Effector CD8-positive, alpha-beta T cell (primary cell): ENCODE results near the gene DHDDS.
"Not testable (repeated sequence)": the region's sequence is repeated elsewhere in the genome, so short reads cannot be mapped to it uniquely, and the experiment has no call there.

ENCODE experiments used
- DNase-seq: peaks from one replicate; lab custom pipeline; 2025; lab: John Stamatoyannopoulos, UW
- total RNA-seq, 4 experiments: gene quantifications; one replicate each; lab custom pipeline; 2026; lab: John Stamatoyannopoulos, UW

Gene DHDDS
- 31.8 to 42.0 (median 33.7) reads per million in 4 experiments for total RNA-seq

- peak; percentile 96 for DNase-seq
Measured at GRCh38 chr1:26431979-26432695, at the start of gene DHDDS. Gene DHDDS, plus strand, starts transcription at chr1:26432321. Its CDS starts 625 bp downstream, at chr1:26432946.

- DNase-seq: no peak
Measured at GRCh38 chr1:26384076-26384475, 48.0 kb upstream of the DHDDS start.

GRCh38 chr1:26385063-26385462, 47.1 kb upstream of the DHDDS start:
- not testable (repeated sequence) for DNase-seq

GRCh38 chr1:26387447-26387846, 44.7 kb upstream of the DHDDS start:
- no peak for DNase-seq

GRCh38 chr1:26388791-26389445, 43.2 kb upstream of the DHDDS start:
- DNase-seq: no peak

- DNase-seq: no peak
Measured at GRCh38 chr1:26389604-26390247, 42.4 kb upstream of the DHDDS start.

GRCh38 chr1:26391450-26391849, 40.7 kb upstream of the DHDDS start:
- DNase-seq: peak; percentile 6

- no peak for DNase-seq
Measured at GRCh38 chr1:26395754-26396153, 36.4 kb upstream of the DHDDS start.

- DNase-seq: no peak
Measured at GRCh38 chr1:26399034-26399433, 33.1 kb upstream of the DHDDS start.

- DNase-seq: no peak
Measured at GRCh38 chr1:26401891-26402290, 30.2 kb upstream of the DHDDS start.

- DNase-seq: no peak
Measured at GRCh38 chr1:26403656-26404055, 28.5 kb upstream of the DHDDS start.

GRCh38 chr1:26404641-26405040, 27.5 kb upstream of the DHDDS start:
- DNase-seq: no peak

GRCh38 chr1:26405281-26405915, 26.7 kb upstream of the DHDDS start:
- no peak for DNase-seq

- peak; percentile 75 for DNase-seq
Measured at GRCh38 chr1:26408604-26409003, 23.5 kb upstream of the DHDDS start.

GRCh38 chr1:26409191-26409807, 22.8 kb upstream of the DHDDS start:
- no peak for DNase-seq

- DNase-seq: no peak
Measured at GRCh38 chr1:26410706-26411623, 21.2 kb upstream of the DHDDS start, which contains the start of gene LIN28A. Gene LIN28A, plus strand, starts transcription at chr1:26410817. Its CDS starts 75 bp downstream, at chr1:26410892.

- DNase-seq: no peak
Measured at GRCh38 chr1:26411624-26412074, 20.5 kb upstream of the DHDDS start.

- DNase-seq: no peak
Measured at GRCh38 chr1:26412180-26412840, 19.8 kb upstream of the DHDDS start.

- DNase-seq: no peak
Measured at GRCh38 chr1:26413031-26413430, 19.1 kb upstream of the DHDDS start.

GRCh38 chr1:26417111-26417759, 14.9 kb upstream of the DHDDS start:
- DNase-seq: peak; percentile 74
